B cell (primary cell): ENCODE results near the gene CAPRIN2. TPM values are rescaled to one million over a fixed set of nuclear protein-coding genes. Genes with fewer than 3 reads are reported as not detected.

Source experiments
- ATAC-seq: fragments of 200-7000 bp; cut with Tn5 transposase; one replicate; pipeline ENCODE4 v1.10.0; 2021; ENCODE audit warnings: low read depth, mild to moderate bottlenecking, moderate number of reproducible peaks, moderate library complexity
- CTCF ChIA-PET: fragments of 350-600 bp; sonication (Branson Sonifier 250); formaldehyde crosslinking; loops from one replicate; lab custom pipeline; 2021; ENCODE audit warnings: antibody characterized with exemption, inconsistent platforms; lab: Charles Lee
- POLR2A ChIA-PET: fragments of 350-600 bp; sonication (Branson Sonifier 250); formaldehyde crosslinking; loops from one replicate; lab custom pipeline; 2021; ENCODE audit warnings: antibody characterized with exemption; lab: Charles Lee
- DNase-seq: peaks from one replicate; pipeline ENCODE4 v3.0.0; 2013
- H2AFZ ChIP-seq: 2 replicates; pipeline ENCODE4 v1.6.1; 2012; ENCODE audit warnings: mild to moderate bottlenecking, low read depth, low read length; ENCODE audit not compliant: insufficient read depth, poor library complexity, severe bottlenecking
- H3K27ac ChIP-seq, 2 donors: 1 replicate in 1 of 2; 2 replicates in 1 of 2; pipeline ENCODE4 v1.5.1; 2012 to 2013; ENCODE audit warnings: low read length in 2 of 2, mild to moderate bottlenecking in 2 of 2, moderate library complexity in 1 of 2
- H3K27me3 ChIP-seq, 4 experiments: fragments of 200-600 bp in 1 of 4; sonication (generic) in 1 of 4; replicated peaks in 1 of 4; 1 replicate in 2 of 4; 2 replicates in 2 of 4; pipeline versions ENCODE4 v1.6.1 to v1.7.0; 2013 to 2016; ENCODE audit warnings: low read length in 3 of 4, mild to moderate bottlenecking in 2 of 4, mixed read lengths in 1 of 4, moderate library complexity in 1 of 4; ENCODE audit not compliant: insufficient read depth in 4 of 4, control insufficient read depth in 3 of 4; ENCODE audit errors: control extremely low read depth in 1 of 4
- H3K36me3 ChIP-seq, 2 experiments: replicated peaks in 1 of 2; 1 replicate in 1 of 2; 2 replicates in 1 of 2; pipeline versions ENCODE4 v1.6.1 to v1.7.1; 2013; ENCODE audit warnings: low read length in 1 of 2; ENCODE audit not compliant: insufficient read depth in 2 of 2, control insufficient read depth in 1 of 2; ENCODE audit errors: control extremely low read depth in 1 of 2, extremely low read depth in 1 of 2
- H3K4me1 ChIP-seq, 2 donors: fragments of 200-600 bp in 1 of 2; sonication (generic) in 1 of 2; 1 replicate in 1 of 2; 2 replicates in 1 of 2; pipeline versions ENCODE4 v1.5.1 to v1.6.1; 2013 to 2017; ENCODE audit warnings: low read length in 2 of 2; ENCODE audit not compliant: control insufficient read depth in 2 of 2, insufficient read depth in 2 of 2
- H3K4me2 ChIP-seq: replicated peaks from 2 replicates; pipeline ENCODE3; 2012; ENCODE audit warnings: mild to moderate bottlenecking, low read depth, low read length; ENCODE audit not compliant: poor library complexity, severe bottlenecking
- H3K4me3 ChIP-seq, 5 experiments: fragments of 200-600 bp in 1 of 5; sonication (generic) in 1 of 5; 1 replicate in 3 of 5; 2 replicates in 2 of 5; pipeline versions ENCODE4 v1.5.1 to v1.7.0; 2011 to 2016; ENCODE audit warnings: low read length in 4 of 5, mild to moderate bottlenecking in 4 of 5, low read depth in 2 of 5, control low read depth in 1 of 5, moderate library complexity in 1 of 5; ENCODE audit not compliant: insufficient read depth in 1 of 5; ENCODE audit errors: control extremely low read depth in 1 of 5, extremely low read depth in 1 of 5
- H3K79me2 ChIP-seq: fragments of 200-600 bp; sonication (generic); one replicate; pipeline ENCODE4 v1.6.0; 2016; ENCODE audit warnings: low read length; ENCODE audit not compliant: control insufficient read depth, insufficient read depth
- H3K9ac ChIP-seq: fragments of 200-600 bp; sonication (generic); 2 replicates; pipeline ENCODE4 v1.6.1; 2017; ENCODE audit warnings: mild to moderate bottlenecking, low read length, moderate library complexity
- H3K9me3 ChIP-seq, 3 donors: one replicate each; pipeline versions ENCODE4 v1.6.1 to v1.7.1; 2013; ENCODE audit warnings: low read length in 2 of 3; ENCODE audit not compliant: control insufficient read depth in 2 of 3, insufficient read depth in 1 of 3; ENCODE audit errors: control extremely low read depth in 1 of 3
- H4K20me1 ChIP-seq: 2 replicates; pipeline ENCODE4 v1.6.0; 2012; ENCODE audit warnings: mild to moderate bottlenecking, low read length; ENCODE audit not compliant: insufficient read depth, control insufficient read depth, poor library complexity, severe bottlenecking
- H3K27ac Mint-ChIP-seq: one replicate; pipeline ENCODE4 v1.8.0; 2021; ENCODE audit warnings: mixed read lengths
- H3K27me3 Mint-ChIP-seq: one replicate; pipeline ENCODE4 v1.8.0; 2021; ENCODE audit warnings: mixed read lengths
- H3K4me1 Mint-ChIP-seq: one replicate; pipeline ENCODE4 v1.8.0; 2021; ENCODE audit warnings: mixed read lengths
- H3K4me3 Mint-ChIP-seq: one replicate; pipeline ENCODE4 v1.8.0; 2021; ENCODE audit warnings: mixed read lengths
- H3K9me3 Mint-ChIP-seq: one replicate; pipeline ENCODE4 v1.8.0; 2022; ENCODE audit warnings: mixed read lengths; ENCODE audit not compliant: insufficient read depth
- CTCF ChIP-seq: fragments of 200-600 bp; IDR thresholded peaks from one replicate; pipeline ENCODE4 v1.8.0; 2022; ENCODE audit warnings: antibody characterized with exemption, mild to moderate bottlenecking
- EZH2 ChIP-seq: IDR thresholded peaks from 2 replicates; pipeline ENCODE4 v1.6.1; 2012; ENCODE audit warnings: borderline replicate concordance, low read depth, mild to moderate bottlenecking, moderate library complexity, low read length; ENCODE audit not compliant: insufficient read depth, poor library complexity, severe bottlenecking
- WGBS: methylation state at CpG from one replicate; pipeline ENCODE4 v1.1.5; 2013; ENCODE audit warnings: missing lambda C conversion rate; ENCODE audit not compliant: insufficient coverage; 5-methylcytosine and 5-hydroxymethylcytosine counted together
- intact Hi-C: fragments of 100-400 bp; cut with micrococcal nuclease; formaldehyde crosslinking; loops from one replicate; pipeline ENCODE4 v1.10.0; 2022
- polyA plus RNA-seq: library from polyadenylated mRNA; depleted of rRNA; stranded (reverse); fragments of >200 nt; gene quantifications from 2 replicates; pipeline ENCODE4 v1.2.3, GENCODE V29; 2012
- total RNA-seq, 2 donors: library from RNA; stranded (reverse); fragments of 120-200 nt in 1 of 2; gene quantifications; 1 replicate in 1 of 2; 2 replicates in 1 of 2; pipeline versions ENCODE4 v1.2.3 to v1.2.4, GENCODE V29; 2013 to 2022

CAPRIN2 gene
- total and polyA plus RNA-seq, 2 donors (not counting 1 experiment from before 2014, with no cell fraction given), result 31.3 to 57.8 TPM

GRCh38 chr12:30661210-30661609 is 93.5 kb downstream of the CAPRIN2 start:
- intact Hi-C loops, result no loop called here
- ChIA-PET POLR2A (no interaction called here), CTCF (no interaction called here)
- Histone ChIP-seq H3K9ac (no peak overlapping the region), H3K79me2 (no peaks in the 10 kb centered on the region), H3K4me2 (no peak overlapping the region), H2AFZ (no peak overlapping the region), H3K36me3 (peaks cover 12 to 43% of the 10 kb centered on the region in 2 experiments), H3K27ac (no peak overlapping the region), H3K4me1 (no peaks in the 10 kb centered on the region), H3K27me3 (no peaks in the 10 kb centered on the region), H3K4me3 (no peak overlapping the region), H3K9me3 (no peaks in the 10 kb centered on the region), H4K20me1 (no peaks in the 10 kb centered on the region)
- Mint-ChIP-seq H3K4me1 (no peaks in the 10 kb centered on the region), H3K27ac (no peak overlapping the region), H3K9me3 (no peaks in the 10 kb centered on the region), H3K4me3 (no peak overlapping the region), H3K27me3 (no peaks in the 10 kb centered on the region)
- WGBS, result 100% methylated on average over 3 of the region's 4 CpGs
- DNase-seq (no peak), ATAC-seq (no peak)
- TF ChIP-seq EZH2, result no peak
- no peak for TF ChIP-seq CTCF

Other genes starting within 250 kb of the CAPRIN2 start
- 58.1 and 60.2 TPM in 2 replicates for gene IPO8, start 59.1 kb downstream of the CAPRIN2 start, total RNA-seq
- gene IPO8, start 59.1 kb downstream of the CAPRIN2 start, polyA plus RNA-seq, result 7.5 and 8.4 TPM in 2 replicates
- not detected in 2 replicates for gene TSPAN11, start 171.8 kb upstream of the CAPRIN2 start, total RNA-seq
- not detected in 2 replicates for gene TSPAN11, start 171.8 kb upstream of the CAPRIN2 start, polyA plus RNA-seq